Measurements from ENCODE around the gene SYNJ1.

- no peak for TF ChIP-seq CTCF (IDR thresholded peaks at IDR 0.05)
- TF ChIP-seq POLR2A (IDR thresholded peaks at IDR 0.05), result no peak
Measured at GRCh38 chr21:32584472-32584871, 143.3 kb downstream of the SYNJ1 start.
